HepG2 (cell line): ENCODE data around the gene ZNF544. TPM values are rescaled to one million over a fixed set of nuclear protein-coding genes. Genes with fewer than 3 reads are reported as not detected.

Experiments used
- CREB3 ChIP-seq: sonication (generic); formaldehyde crosslinking; IDR thresholded peaks from 2 replicates; pipeline ENCODE4 v1.5.0; 2020; ENCODE audit warnings: missing genetic modification reagents
- HCFC1 ChIP-seq: fragments of 150-350 bp; IDR thresholded peaks from 2 replicates; pipeline ENCODE4 v1.6.1; 2014; ENCODE audit warnings: low read depth, low read length
- LBX2 ChIP-seq: sonication (generic); formaldehyde crosslinking; IDR thresholded peaks from 2 replicates; pipeline ENCODE4 v1.5.0; 2020; ENCODE audit warnings: missing genetic modification reagents, mild to moderate bottlenecking, borderline replicate concordance
- NAIF1 ChIP-seq: sonication (generic); formaldehyde crosslinking; IDR thresholded peaks from 2 replicates; pipeline ENCODE4 v1.5.0; 2020; ENCODE audit warnings: mild to moderate bottlenecking, missing genetic modification reagents, borderline replicate concordance
- NFE2 ChIP-seq: sonication (generic); formaldehyde crosslinking; IDR thresholded peaks from 2 replicates; pipeline ENCODE4 v1.4.0; 2020; ENCODE audit warnings: missing genetic modification reagents
- PHB2 ChIP-seq: fragments of 450-650 bp; IDR thresholded peaks from 2 replicates; pipeline ENCODE4 v1.6.1; 2018; ENCODE audit not compliant: partially characterized antibody
- SIN3A ChIP-seq: IDR thresholded peaks from 2 replicates; pipeline ENCODE4 v1.6.1; 2011; ENCODE audit warnings: low read depth, mild to moderate bottlenecking, control low read depth, low read length, borderline replicate concordance
- TFE3 ChIP-seq: IDR thresholded peaks from 2 replicates; pipeline ENCODE4 v1.6.1; 2016
- TRIM24 ChIP-seq: sonication (generic); formaldehyde crosslinking; IDR thresholded peaks from 2 replicates; pipeline ENCODE4 v1.8.0; 2022; ENCODE audit warnings: mild to moderate bottlenecking, missing genetic modification reagents
- USF2 ChIP-seq, 2 experiments: sonication (generic) in 1 of 2; formaldehyde crosslinking in 1 of 2; IDR thresholded peaks; 2 replicates each; pipeline versions ENCODE4 v1.5.1 to v1.6.1; 2011 to 2020; ENCODE audit warnings: borderline replicate concordance in 1 of 2, low read depth in 1 of 2, low read length in 1 of 2, mild to moderate bottlenecking in 1 of 2, missing genetic modification reagents in 1 of 2, moderate library complexity in 1 of 2
- ZBTB14 ChIP-seq: sonication (generic); formaldehyde crosslinking; IDR thresholded peaks from 2 replicates; pipeline ENCODE4 v1.4.0; 2020; ENCODE audit warnings: missing genetic modification reagents
- ZBTB4 ChIP-seq: sonication (generic); formaldehyde crosslinking; IDR thresholded peaks from 2 replicates; pipeline ENCODE4 v1.4.0; 2020; ENCODE audit warnings: missing genetic modification reagents, mild to moderate bottlenecking, borderline replicate concordance
- ZFP1 ChIP-seq: IDR thresholded peaks from 2 replicates; pipeline ENCODE4 v1.6.1; 2016
- ZNF205 ChIP-seq: IDR thresholded peaks from 2 replicates; pipeline ENCODE4 v1.6.1; 2018; ENCODE audit warnings: missing biosample characterization, missing genetic modification reagents
- ZNF362 ChIP-seq: sonication (generic); formaldehyde crosslinking; IDR thresholded peaks from 2 replicates; pipeline ENCODE4 v1.4.0; 2020; ENCODE audit warnings: missing genetic modification reagents, mild to moderate bottlenecking, borderline replicate concordance
- ZNF75D ChIP-seq: sonication (generic); formaldehyde crosslinking; IDR thresholded peaks from 2 replicates; pipeline ENCODE4 v1.8.1; 2023; ENCODE audit warnings: missing genetic modification reagents, mild to moderate bottlenecking, borderline replicate concordance
- polyA plus RNA-seq, 8 experiments: library from polyadenylated mRNA; depleted of rRNA in 3 of 8; stranded (reverse) in 7 of 8; unstranded in 1 of 8; fragments of >200 nt; fragmentation: Illumina TruSeq in 4 of 8; extraction: Trizol in 4 of 8; gene quantifications; 2 replicates each; pipeline versions ENCODE4 v1.2.1 to v1.2.3, GENCODE V29; 2011 to 2016; ENCODE audit warnings: low read depth in 4 of 8, missing spikeins in 1 of 8, mixed read lengths in 1 of 8; ENCODE audit not compliant: insufficient read depth in 1 of 8
- total RNA-seq, 5 experiments: library from RNA; depleted of rRNA; stranded (reverse); fragments of >200 nt; fragmentation: Illumina TruSeq; extraction: Trizol; gene quantifications; 2 replicates each; pipeline ENCODE4 v1.2.3, GENCODE V29; 2016; ENCODE audit warnings: low read depth in 1 of 5

ZNF544 gene
- total and polyA plus RNA-seq, 2 of the 13 experiments (the other 11 are each of a cell fraction or from before 2014, with no cell fraction given): 13.1 to 17.0 TPM

GRCh38 chr19:58305065-58305931 is 76.6 kb downstream of the ZNF544 start, which contains the start of gene ERVK3-1 (continued):
- 0 out of 2 replicates have a peak, but pooled peaks have one; percentile 22 for TF ChIP-seq ZNF362 (CRISPR knock-in tag)
- TF ChIP-seq PHB2: no peak
- TF ChIP-seq ZNF205: peak; percentile 48; the same call in 1 of the 2 replicates
- TF ChIP-seq ZFP1: 0 out of 2 replicates have a peak, but pooled peaks have one; percentile 34
- peak; percentile 98 for TF ChIP-seq NAIF1 (CRISPR knock-in tag)
- TF ChIP-seq ZNF75D (CRISPR knock-in tag): no peak
- 0 out of 2 replicates have a peak, but pooled peaks have one; percentile 77 for TF ChIP-seq ZBTB4 (CRISPR knock-in tag)
- TF ChIP-seq TRIM24: no peak
- no peak for TF ChIP-seq NFE2 (CRISPR knock-in tag)
- peak; percentile 99 for TF ChIP-seq HCFC1
- TF ChIP-seq LBX2 (CRISPR knock-in tag): no peak; the same call in 1 of the 2 replicates
- TF ChIP-seq SIN3A: peak; percentile 89
- peak; percentile 79 for TF ChIP-seq ZBTB14
- no peak for TF ChIP-seq CREB3 (CRISPR knock-in tag)
- no peak for TF ChIP-seq USF2 (IDR thresholded peaks at IDR 0.05; ENCODE audit: low read depth, low read length)
- no peak for TF ChIP-seq USF2 (CRISPR knock-in tag; IDR thresholded peaks at IDR 0.05; ENCODE audit: borderline replicate concordance)
- TF ChIP-seq TFE3 (CRISPR knock-in tag): no peak
